Measurements from ENCODE around the gene PRKAB2. TPM values are rescaled to one million over a fixed set of nuclear protein-coding genes. Genes with fewer than 3 reads are reported as not detected.

The PRKAB2 gene
- 8.0 and 8.1 TPM in 2 replicates for total RNA-seq

GRCh38 chr1:147172168-147173016 lies at the start of gene PRKAB2:
TSS of gene PRKAB2 (minus strand) at chr1:147172470. CDS start at chr1:147172144, 326 bp downstream.
- peak; percentile 74 for DNase-seq (ENCODE audit: low read depth)
- H3K4me3 ChIP-seq (ENCODE audit: low read depth, low read length), result peak within 1 kb of the TSS; percentile 92
- peak; percentile 74 for TF ChIP-seq CTCF (conservative IDR thresholded peaks at IDR 0.05; ENCODE audit: low read depth, low read length)

GRCh38 chr1:147218606-147219005 lies 46.3 kb upstream of the PRKAB2 start:
- TF ChIP-seq CTCF (conservative IDR thresholded peaks at IDR 0.05; ENCODE audit: low read depth, low read length), result no peak
- H3K4me3 ChIP-seq (ENCODE audit: low read depth, low read length), result no peak overlapping the region
- DNase-seq (ENCODE audit: low read depth), result no peak

- no peak for TF ChIP-seq CTCF (conservative IDR thresholded peaks at IDR 0.05; ENCODE audit: low read depth, low read length)
These were observed 44.9 kb upstream of the PRKAB2 start for GRCh38 chr1:147217141-147217540.

GRCh38 chr1:147216124-147216523 lies 43.9 kb upstream of the PRKAB2 start:
- DNase-seq (ENCODE audit: low read depth), result no peak
- no peak for TF ChIP-seq CTCF (conservative IDR thresholded peaks at IDR 0.05; ENCODE audit: low read depth, low read length)
- no peak overlapping the region for H3K4me3 ChIP-seq (ENCODE audit: low read depth, low read length)

More at GRCh38 chr1:147217141-147217540, 44.9 kb upstream of the PRKAB2 start:
- no peak for DNase-seq (ENCODE audit: low read depth)
- no peak overlapping the region for H3K4me3 ChIP-seq (ENCODE audit: low read depth, low read length)

GRCh38 chr1:147215540-147215916 lies 43.3 kb upstream of the PRKAB2 start:
- H3K4me3 ChIP-seq (ENCODE audit: low read depth, low read length), result no peak overlapping the region
- DNase-seq (ENCODE audit: low read depth), result no peak
- no peak for TF ChIP-seq CTCF (conservative IDR thresholded peaks at IDR 0.05; ENCODE audit: low read depth, low read length)

GRCh38 chr1:147214842-147215539 lies 42.7 kb upstream of the PRKAB2 start:
- H3K4me3 ChIP-seq (ENCODE audit: low read depth, low read length), result no peak overlapping the region
- no peak for TF ChIP-seq CTCF (conservative IDR thresholded peaks at IDR 0.05; ENCODE audit: low read depth, low read length)
- no peak for DNase-seq (ENCODE audit: low read depth)

All from epithelial cell of proximal tubule (primary cell).